ENCODE results near the gene MAPK9. TPM values are rescaled to one million over a fixed set of nuclear protein-coding genes. Genes with fewer than 3 reads are reported as not detected.

MAPK9 gene
- total and polyA plus RNA-seq, 9 of the 15 experiments (the other 6 are each of a cell fraction or from before 2014, with no cell fraction given), result 4.8 to 58.0 (median 29.9) TPM

- TF ChIP-seq CEBPZ (IDR thresholded peaks at IDR 0.05; ENCODE audit: borderline replicate concordance, low read depth, low read length) (no peak), SRF (CRISPR knock-in tag; IDR thresholded peaks at IDR 0.05) (no peak)
These were observed 78.7 kb downstream of the MAPK9 start (continued) for GRCh38 chr5:180213256-180213600.

DNA sequence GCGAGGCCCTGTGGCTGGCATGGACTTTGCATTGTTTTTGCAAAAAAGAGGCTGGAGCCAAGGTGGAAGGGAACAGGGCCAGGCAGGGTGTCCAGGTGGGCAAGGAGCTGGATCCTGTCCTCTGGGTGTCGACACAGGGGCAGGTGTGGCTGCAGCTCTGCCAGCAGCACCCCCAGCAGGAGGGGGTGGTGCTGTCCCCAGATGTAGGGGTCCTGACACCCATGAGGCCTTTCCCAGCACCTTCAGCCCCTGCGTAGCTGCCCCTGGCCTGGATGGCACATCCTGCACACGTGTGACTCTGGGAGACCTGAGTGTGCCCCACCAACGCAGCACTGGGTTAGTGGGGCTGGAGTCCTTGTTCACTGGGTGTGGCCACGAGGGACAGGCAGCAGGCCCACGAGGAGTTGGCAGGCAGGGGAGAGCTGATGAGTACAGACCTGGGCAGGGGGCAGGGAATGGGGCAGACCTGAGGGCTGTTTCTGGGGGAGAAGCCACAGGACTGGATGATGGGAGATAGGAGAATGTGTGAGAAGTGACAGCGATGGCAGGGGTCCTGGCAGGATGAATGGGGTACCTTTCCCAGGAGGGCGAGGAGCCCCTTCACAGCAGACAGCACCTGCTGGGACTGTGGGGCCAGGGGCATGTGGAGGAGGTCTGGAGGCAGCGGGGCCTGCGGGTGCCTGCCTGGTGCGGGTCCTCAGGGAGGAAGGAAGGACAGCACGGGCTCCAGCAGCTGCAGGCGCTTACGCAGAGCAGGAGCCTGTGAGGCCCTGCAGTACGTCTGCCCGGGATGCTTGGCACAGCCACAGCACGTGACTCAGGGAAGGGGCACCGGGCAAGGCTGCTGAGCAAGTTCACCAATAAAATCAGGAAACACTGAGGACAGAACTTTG, 79.3 kb downstream of the MAPK9 start:
- Histone ChIP-seq H3K4me3 (no peak overlapping the region), H2AFZ (ENCODE audit: low read depth, low read length) (no peak overlapping the region), H3K4me1 (replicated peaks in 1 of 2; ENCODE audit: control insufficient read depth in 2 of 2, insufficient read depth in 2 of 2, low read length in 2 of 2) (peaks cover 8 to 45% of the 10 kb centered on the region in 2 experiments; a peak in 4 of 5 replicates), H3K36me3 (ENCODE audit: control insufficient read depth, insufficient read depth, low read length) (no peaks in the 10 kb centered on the region), H3K27ac (ENCODE audit: extremely low read depth, low read depth, low read length) (no peak overlapping the region), H3K27me3 (ENCODE audit: control insufficient read depth in 2 of 2, insufficient read depth in 2 of 2, low read length in 2 of 2) (peaks cover 4 to 59% of the 10 kb centered on the region in 2 experiments; a peak in 4 of 5 replicates), H4K20me1 (replicated peaks; ENCODE audit: control insufficient read depth, insufficient read depth, low read length) (no peaks in the 10 kb centered on the region), H3K9me1 (ENCODE audit: control insufficient read depth, insufficient read depth, low read length) (peaks cover 4% of the 10 kb centered on the region), H3K4me2 (ENCODE audit: insufficient read depth, low read length) (no peak overlapping the region), H3K9ac (ENCODE audit: insufficient read depth in 1 of 2, low read depth in 2 of 2, low read length in 2 of 2) (no peak overlapping the region; a peak in 1 of 4 replicates), H3K9me3 (replicated peaks; ENCODE audit: control insufficient read depth, insufficient read depth, low read depth, low read length) (no peaks in the 10 kb centered on the region), H3K79me2 (ENCODE audit: control insufficient read depth, insufficient read depth, low read length) (no peaks in the 10 kb centered on the region)
- TF ChIP-seq, protein P1, sequence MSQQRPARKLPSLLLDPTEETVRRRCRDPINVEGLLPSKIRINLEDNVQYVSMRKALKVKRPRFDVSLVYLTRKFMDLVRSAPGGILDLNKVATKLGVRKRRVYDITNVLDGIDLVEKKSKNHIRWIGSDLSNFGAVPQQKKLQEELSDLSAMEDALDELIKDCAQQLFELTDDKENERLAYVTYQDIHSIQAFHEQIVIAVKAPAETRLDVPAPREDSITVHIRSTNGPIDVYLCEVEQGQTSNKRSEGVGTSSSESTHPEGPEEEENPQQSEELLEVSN (IDR thresholded peaks at IDR 0.05; ENCODE audit: borderline replicate concordance in 1 of 2, extremely low read depth in 1 of 2, insufficient read depth in 1 of 2, insufficient read length in 1 of 2, low read depth in 1 of 2, low read length in 1 of 2, poor library complexity in 1 of 2, severe bottlenecking in 1 of 2), result no peak
- 0 out of 2 replicates have a peak, but pooled peaks have one; percentile 30 for TF ChIP-seq USF2 (CRISPR knock-in tag; IDR thresholded peaks at IDR 0.05)
- TF ChIP-seq ZC3H11A (IDR thresholded peaks at IDR 0.05; ENCODE audit: low read depth, low read length), result no peak
- CTCF ChIA-PET (ENCODE audit: low intra/inter-chr PET ratio), result no interaction called here
- POLR2A ChIA-PET, result no interaction called here
- no peak for DNase-seq (ENCODE audit: extremely low read depth in 1 of 4, low spot score in 3 of 4)
- BruUV-seq (replicated peaks), result no TSS peak
- in situ Hi-C loops (cut with MboI) (no loop called here), intact Hi-C loops (cut with micrococcal nuclease) (no loop called here)
- no peak for ATAC-seq
- no peak for FAIRE-seq
- WGBS (ENCODE audit: insufficient coverage, low coverage, missing lambda C conversion rate), result 10% methylated on average over 19 of the region's 19 CpGs

All from K562 (cell line).